HL-60 (cell line): ENCODE data around the gene ANO2.

Experiments
- DNase-seq, 2 experiments: peaks; one replicate each; pipeline ENCODE4 v3.0.0-alpha.2; 2010 to 2020; ENCODE audit warnings: low read depth in 1 of 2, low spot score in 1 of 2
- H3K27ac ChIP-seq: fragments of 250-450 bp; sonication (Bioruptor Pico); replicated peaks from 2 replicates; pipeline ENCODE4 v1.5.1; 2020; ENCODE audit warnings: mild to moderate bottlenecking, moderate library complexity
- H3K27me3 ChIP-seq: fragments of 250-450 bp; sonication (Bioruptor Pico); 2 replicates; pipeline ENCODE4 v1.5.1; 2021; ENCODE audit warnings: mild to moderate bottlenecking, moderate library complexity; ENCODE audit not compliant: insufficient read depth, poor library complexity, severe bottlenecking
- H3K4me3 ChIP-seq: replicated peaks from 2 replicates; pipeline ENCODE4 v1.5.1; 2011; ENCODE audit warnings: mild to moderate bottlenecking, control low read depth, low read length; ENCODE audit not compliant: insufficient read depth
- GABPA ChIP-seq: IDR thresholded peaks from 2 replicates; pipeline ENCODE4 v1.6.1; 2012; ENCODE audit warnings: low read depth
- POLR2AphosphoS5 ChIP-seq: IDR thresholded peaks from 2 replicates; pipeline ENCODE4 v1.6.1; 2012; ENCODE audit warnings: low read depth
- REST ChIP-seq: IDR thresholded peaks from 2 replicates; pipeline ENCODE4 v1.6.1; 2012; ENCODE audit warnings: low read depth; ENCODE audit not compliant: insufficient replicate concordance
- SPI1 ChIP-seq: IDR thresholded peaks from 2 replicates; pipeline ENCODE4 v1.6.1; 2012; ENCODE audit warnings: low read depth, mild to moderate bottlenecking, borderline replicate concordance
- TF ChIP-seq, protein P1 (sequence below): IDR thresholded peaks from one replicate; pipeline ENCODE4 v1.5.1; 2011; ENCODE audit warnings: low read length, control low read depth, inconsistent platforms; ENCODE audit not compliant: insufficient read depth

ANO2 gene

DNA sequence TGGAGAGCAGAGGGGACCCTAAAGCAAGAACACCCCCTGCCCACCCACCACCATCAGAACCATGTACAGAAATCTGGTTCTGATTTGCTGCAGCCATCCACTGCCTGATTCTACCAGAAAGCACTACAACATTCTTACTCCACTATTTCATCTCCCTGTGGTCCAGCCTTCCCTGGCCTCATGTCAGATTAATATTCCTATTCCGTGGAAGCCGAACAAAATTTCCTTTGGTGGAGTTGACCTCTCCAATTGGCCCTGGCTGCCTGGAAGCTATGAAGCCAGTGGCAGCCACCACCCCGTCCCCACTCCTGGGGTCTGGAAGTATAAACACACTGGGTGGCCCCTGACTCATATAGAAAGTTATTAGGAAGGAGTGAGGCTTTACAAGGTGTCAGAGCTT is 60.2 kb downstream of the ANO2 start:
- H3K4me3 ChIP-seq: no peak overlapping the region
- H3K27me3 ChIP-seq: peaks cover 11% of the 10 kb centered on the region
- H3K27ac ChIP-seq: no peak overlapping the region
- TF ChIP-seq, protein P1, sequence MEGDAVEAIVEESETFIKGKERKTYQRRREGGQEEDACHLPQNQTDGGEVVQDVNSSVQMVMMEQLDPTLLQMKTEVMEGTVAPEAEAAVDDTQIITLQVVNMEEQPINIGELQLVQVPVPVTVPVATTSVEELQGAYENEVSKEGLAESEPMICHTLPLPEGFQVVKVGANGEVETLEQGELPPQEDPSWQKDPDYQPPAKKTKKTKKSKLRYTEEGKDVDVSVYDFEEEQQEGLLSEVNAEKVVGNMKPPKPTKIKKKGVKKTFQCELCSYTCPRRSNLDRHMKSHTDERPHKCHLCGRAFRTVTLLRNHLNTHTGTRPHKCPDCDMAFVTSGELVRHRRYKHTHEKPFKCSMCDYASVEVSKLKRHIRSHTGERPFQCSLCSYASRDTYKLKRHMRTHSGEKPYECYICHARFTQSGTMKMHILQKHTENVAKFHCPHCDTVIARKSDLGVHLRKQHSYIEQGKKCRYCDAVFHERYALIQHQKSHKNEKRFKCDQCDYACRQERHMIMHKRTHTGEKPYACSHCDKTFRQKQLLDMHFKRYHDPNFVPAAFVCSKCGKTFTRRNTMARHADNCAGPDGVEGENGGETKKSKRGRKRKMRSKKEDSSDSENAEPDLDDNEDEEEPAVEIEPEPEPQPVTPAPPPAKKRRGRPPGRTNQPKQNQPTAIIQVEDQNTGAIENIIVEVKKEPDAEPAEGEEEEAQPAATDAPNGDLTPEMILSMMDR: no peak
- TF ChIP-seq POLR2AphosphoS5 (no peak), REST (no peak), SPI1 (no peak), GABPA (no peak)
- no peak for DNase-seq

- DNase-seq: no peak
- H3K4me3 ChIP-seq: no peak overlapping the region
- peaks cover 11% of the 10 kb centered on the region for H3K27me3 ChIP-seq
- no peak overlapping the region for H3K27ac ChIP-seq
- no peak for TF ChIP-seq GABPA
- TF ChIP-seq POLR2AphosphoS5: no peak
- TF ChIP-seq REST: no peak
- no peak for TF ChIP-seq SPI1
- TF ChIP-seq, protein P1: no peak
Observed at GRCh38 chr12:5884285-5884684, 60.8 kb downstream of the ANO2 start.

DNA sequence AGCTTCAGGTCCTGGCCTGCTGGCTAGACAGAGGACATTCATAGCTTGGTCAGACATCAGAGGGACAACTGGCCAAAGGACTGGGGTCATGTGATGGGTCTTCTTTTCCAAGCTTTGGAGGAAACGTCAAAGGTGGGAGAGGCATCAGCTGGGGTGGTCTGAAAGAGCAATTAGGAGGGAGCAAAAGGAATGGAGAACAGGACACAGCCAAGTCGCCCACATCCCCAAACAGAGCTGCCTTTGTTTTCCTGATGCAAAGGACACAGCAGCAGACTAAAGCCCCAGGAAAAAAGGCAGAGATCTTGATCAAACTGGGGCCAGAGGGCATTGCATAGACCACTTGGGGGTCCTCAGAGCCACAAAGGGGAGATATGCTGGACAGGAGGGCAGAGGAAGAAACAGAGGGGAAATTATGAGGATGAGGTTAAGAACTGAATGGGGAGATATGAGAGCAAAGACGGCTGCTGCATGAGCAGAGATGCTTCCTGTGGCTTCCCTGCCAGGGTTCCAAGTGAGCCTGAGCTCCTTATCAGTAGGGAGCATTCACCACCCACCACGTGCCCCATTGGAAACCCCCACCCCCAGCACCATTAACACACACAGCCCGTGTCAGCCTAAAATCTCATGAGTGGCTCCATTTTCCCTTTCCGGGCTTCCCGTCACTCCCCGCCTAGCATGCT is 62.4 kb downstream of the ANO2 start:
- peaks cover 11% of the 10 kb centered on the region for H3K27me3 ChIP-seq
- H3K4me3 ChIP-seq: no peak overlapping the region
- TF ChIP-seq GABPA: no peak
- TF ChIP-seq SPI1: no peak
- no peak for TF ChIP-seq REST
- TF ChIP-seq, protein P1: no peak
- TF ChIP-seq POLR2AphosphoS5: no peak
- no peak for DNase-seq
- no peak overlapping the region for H3K27ac ChIP-seq
